ENCODE measurements around the gene ACVRL1. TPM values are rescaled to one million over a fixed set of nuclear protein-coding genes. Genes with fewer than 3 reads are reported as not detected.

ACVRL1 gene
- total and polyA plus RNA-seq, 10 of the 15 experiments (the other 5 are each of a cell fraction or from before 2014, with no cell fraction given): not detected

DNA sequence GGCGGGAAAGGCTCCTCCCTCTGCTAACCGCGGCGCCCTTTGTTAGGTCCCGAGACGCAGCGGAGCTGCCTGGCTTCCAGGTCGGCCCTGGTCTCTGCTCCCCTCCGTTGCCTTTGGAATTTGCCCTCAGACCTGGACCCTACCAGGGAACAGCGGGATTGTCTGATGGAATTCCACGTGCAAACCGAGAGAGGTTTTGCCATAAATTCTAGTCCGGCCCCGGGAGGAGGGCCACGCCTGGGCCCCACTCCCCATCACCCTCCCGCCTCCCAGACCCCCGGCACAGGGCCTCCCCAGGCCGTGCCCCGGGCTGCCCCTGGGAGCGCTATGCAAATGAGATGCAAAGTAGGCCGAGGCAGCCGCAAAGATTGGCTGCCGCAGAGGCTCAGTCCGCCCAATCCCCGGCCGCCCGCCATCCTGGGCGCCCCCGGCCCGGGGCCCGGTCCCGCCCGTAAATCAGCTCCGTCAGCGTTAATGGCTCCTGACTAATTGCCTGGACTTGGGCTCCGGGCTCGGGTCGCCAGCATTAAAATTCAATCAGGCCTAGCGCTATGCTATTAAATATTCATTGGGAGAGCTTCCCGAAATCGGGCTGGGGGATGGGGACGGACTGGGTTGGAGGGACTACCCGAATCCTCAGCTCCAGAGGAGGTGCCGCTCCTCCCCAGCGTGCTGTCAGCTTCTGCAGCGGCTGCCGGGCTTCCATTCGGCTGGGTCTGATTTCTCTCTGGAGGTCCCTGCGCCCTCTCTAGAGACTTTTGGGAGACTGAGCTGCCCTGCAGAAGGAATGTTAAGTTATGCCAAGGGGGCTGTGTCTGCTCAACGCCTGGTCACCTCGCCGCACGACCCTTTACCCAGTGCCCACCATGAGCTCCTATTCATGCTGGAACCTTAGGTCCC, 43.1 kb upstream of the ACVRL1 start:
- TF ChIP-seq, protein P1, sequence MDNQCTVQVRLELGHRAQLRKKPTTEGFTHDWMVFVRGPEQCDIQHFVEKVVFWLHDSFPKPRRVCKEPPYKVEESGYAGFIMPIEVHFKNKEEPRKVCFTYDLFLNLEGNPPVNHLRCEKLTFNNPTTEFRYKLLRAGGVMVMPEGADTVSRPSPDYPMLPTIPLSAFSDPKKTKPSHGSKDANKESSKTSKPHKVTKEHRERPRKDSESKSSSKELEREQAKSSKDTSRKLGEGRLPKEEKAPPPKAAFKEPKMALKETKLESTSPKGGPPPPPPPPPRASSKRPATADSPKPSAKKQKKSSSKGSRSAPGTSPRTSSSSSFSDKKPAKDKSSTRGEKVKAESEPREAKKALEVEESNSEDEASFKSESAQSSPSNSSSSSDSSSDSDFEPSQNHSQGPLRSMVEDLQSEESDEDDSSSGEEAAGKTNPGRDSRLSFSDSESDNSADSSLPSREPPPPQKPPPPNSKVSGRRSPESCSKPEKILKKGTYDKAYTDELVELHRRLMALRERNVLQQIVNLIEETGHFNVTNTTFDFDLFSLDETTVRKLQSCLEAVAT (IDR thresholded peaks at IDR 0.05): no peak
- no peak for TF ChIP-seq HCFC1 (IDR thresholded peaks at IDR 0.05; ENCODE audit: low read length)
- no peak overlapping the region for H3K4me3 ChIP-seq
- no peak overlapping the region for H3K4me2 ChIP-seq (ENCODE audit: control insufficient read depth, insufficient read depth)
- in situ Hi-C loops (cut with MboI): no loop called here
- no peaks in the 10 kb centered on the region for H3K79me2 ChIP-seq (ENCODE audit: control insufficient read depth, insufficient read depth, low read length)
- no peaks in the 10 kb centered on the region for H3K36me3 ChIP-seq (ENCODE audit: control insufficient read depth in 2 of 2, insufficient read depth in 2 of 2, low read length in 1 of 2)
- FAIRE-seq (no peak), ATAC-seq (no peak), DNase-seq (ENCODE audit: low read depth, low spot score) (no peak)
- no TSS peak for BruUV-seq (replicated peaks)
- RAD21 ChIA-PET (ENCODE audit: unreplicated experiment): interaction anchor here (1.1 kb wide), 1 partner anchor 11 kb away, joined by 3 read pairs; no protein-coding TSS in a partner anchor
- no peaks in the 10 kb centered on the region for H4K20me1 ChIP-seq (ENCODE audit: control insufficient read depth, insufficient read depth)
- no peaks in the 10 kb centered on the region for H3K9me3 ChIP-seq (replicated peaks; ENCODE audit: control insufficient read depth, insufficient read depth, low read length)
- 14% methylated on average over 48 of the region's 53 CpGs for WGBS (ENCODE audit: insufficient coverage, insufficient replicate concordance, low lambda C conversion rate, missing lambda C conversion rate)
- H3K9ac ChIP-seq (ENCODE audit: control insufficient read depth, insufficient read depth, low read length): no peak overlapping the region
- intact Hi-C loops (cut with micrococcal nuclease; ENCODE audit: unreplicated experiment): no loop called here
- no peak overlapping the region for H3K27ac ChIP-seq (ENCODE audit: control insufficient read depth, insufficient read depth)
- SMC1A ChIA-PET (ENCODE audit: uncharacterized antibody, unreplicated experiment): no interaction called here
- peaks cover 17 to 18% of the 10 kb centered on the region in 2 experiments for H3K27me3 ChIP-seq (replicated peaks in 1 of 2; ENCODE audit: control insufficient read depth in 2 of 2, insufficient read depth in 2 of 2, low read length in 1 of 2)
- CTCF ChIA-PET: no interaction called here
- POLR2A ChIA-PET: no interaction called here
- no peak overlapping the region for H2AFZ ChIP-seq (ENCODE audit: control insufficient read depth, low read depth, low read length)
- no peaks in the 10 kb centered on the region for H3K4me1 ChIP-seq (ENCODE audit: control insufficient read depth, insufficient read depth, low read length)

DNA sequence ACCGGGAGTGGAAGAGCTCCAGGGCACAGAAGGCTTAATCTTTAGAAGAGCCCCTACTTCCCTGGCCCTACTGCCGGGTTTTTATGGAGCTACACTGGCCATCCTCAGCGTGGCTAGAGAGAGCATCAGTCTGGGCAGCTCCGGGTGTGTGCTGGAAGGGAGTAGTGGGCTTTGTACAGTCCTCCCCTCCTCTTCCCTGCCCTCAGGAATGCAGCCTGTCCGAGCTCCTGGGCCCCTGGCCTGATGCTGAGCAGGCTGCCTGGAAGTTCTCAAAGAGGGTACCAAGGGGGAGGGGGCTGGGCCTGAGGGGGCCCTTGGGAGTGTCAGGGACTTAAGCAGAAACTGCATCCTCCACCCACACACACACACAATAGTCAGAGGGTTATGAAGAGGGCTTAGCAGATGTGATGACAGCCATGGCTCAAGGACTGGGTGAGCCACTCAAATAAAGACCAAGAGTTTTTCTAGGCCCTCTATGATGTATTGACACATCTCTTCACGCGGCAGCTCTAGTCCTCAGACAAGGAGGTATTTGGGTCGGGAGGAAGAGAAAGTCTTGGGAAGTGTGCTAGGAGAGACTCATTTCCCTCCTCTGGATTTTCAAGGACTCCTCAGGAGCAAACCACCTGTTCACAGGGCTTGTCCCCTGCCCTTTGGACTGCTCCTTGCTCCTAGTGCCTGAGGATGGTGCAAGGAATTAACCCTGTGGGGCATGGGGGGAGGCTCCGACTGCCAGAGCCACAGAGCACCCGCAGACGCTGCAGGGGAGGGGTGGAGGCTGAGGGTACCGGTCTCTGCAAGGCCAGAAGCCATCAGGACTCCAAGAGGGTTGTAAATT, 42.3 kb upstream of the ACVRL1 start:
- WGBS (ENCODE audit: insufficient coverage, insufficient replicate concordance, low lambda C conversion rate, missing lambda C conversion rate): 22% methylated on average over 12 of the region's 12 CpGs
- ChIA-PET RAD21 (ENCODE audit: unreplicated experiment) (interaction anchor here (1.1 kb wide), 1 partner anchor 11 kb away, joined by 3 read pairs; no protein-coding TSS in a partner anchor), CTCF (no interaction called here), POLR2A (no interaction called here), SMC1A (ENCODE audit: uncharacterized antibody, unreplicated experiment) (no interaction called here)
- in situ Hi-C loops (cut with MboI): no loop called here
- Histone ChIP-seq H3K9me3 (replicated peaks; ENCODE audit: control insufficient read depth, insufficient read depth, low read length) (no peaks in the 10 kb centered on the region), H2AFZ (ENCODE audit: control insufficient read depth, low read depth, low read length) (no peak overlapping the region), H3K36me3 (ENCODE audit: control insufficient read depth in 2 of 2, insufficient read depth in 2 of 2, low read length in 1 of 2) (no peaks in the 10 kb centered on the region), H3K27me3 (replicated peaks in 1 of 2; ENCODE audit: control insufficient read depth in 2 of 2, insufficient read depth in 2 of 2, low read length in 1 of 2) (peaks cover 19 to 20% of the 10 kb centered on the region in 2 experiments), H3K27ac (ENCODE audit: control insufficient read depth, insufficient read depth) (no peak overlapping the region), H4K20me1 (ENCODE audit: control insufficient read depth, insufficient read depth) (no peaks in the 10 kb centered on the region), H3K9ac (ENCODE audit: control insufficient read depth, insufficient read depth, low read length) (no peak overlapping the region), H3K4me3 (no peak overlapping the region), H3K4me2 (ENCODE audit: control insufficient read depth, insufficient read depth) (no peak overlapping the region), H3K79me2 (ENCODE audit: control insufficient read depth, insufficient read depth, low read length) (no peaks in the 10 kb centered on the region), H3K4me1 (ENCODE audit: control insufficient read depth, insufficient read depth, low read length) (no peaks in the 10 kb centered on the region)
- DNase-seq (ENCODE audit: low read depth, low spot score) (no peak), ATAC-seq (no peak), FAIRE-seq (no peak)
- BruUV-seq (replicated peaks): no TSS peak
- intact Hi-C loops (cut with micrococcal nuclease; ENCODE audit: unreplicated experiment): no loop called here
- TF ChIP-seq EED (IDR thresholded peaks at IDR 0.05; ENCODE audit: low read depth) (no peak), CREM (IDR thresholded peaks at IDR 0.05; ENCODE audit: low read depth) (no peak), NR2F1 (conservative IDR thresholded peaks at IDR 0.05) (no peak), KDM1A (IDR thresholded peaks at IDR 0.05; ENCODE audit: borderline replicate concordance) (no peak), SMAD1 (IDR thresholded peaks at IDR 0.05; ENCODE audit: low read depth, partially characterized antibody) (no peak), CEBPB (IDR thresholded peaks at IDR 0.05; ENCODE audit: borderline replicate concordance in 1 of 2, low read depth in 2 of 2, low read length in 2 of 2) (no peak)
- TF ChIP-seq, protein P2, sequence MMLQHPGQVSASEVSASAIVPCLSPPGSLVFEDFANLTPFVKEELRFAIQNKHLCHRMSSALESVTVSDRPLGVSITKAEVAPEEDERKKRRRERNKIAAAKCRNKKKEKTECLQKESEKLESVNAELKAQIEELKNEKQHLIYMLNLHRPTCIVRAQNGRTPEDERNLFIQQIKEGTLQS (IDR thresholded peaks at IDR 0.05; ENCODE audit: borderline replicate concordance, extremely low read depth, low read depth, low read length): no peak
- TF ChIP-seq, protein P3, sequence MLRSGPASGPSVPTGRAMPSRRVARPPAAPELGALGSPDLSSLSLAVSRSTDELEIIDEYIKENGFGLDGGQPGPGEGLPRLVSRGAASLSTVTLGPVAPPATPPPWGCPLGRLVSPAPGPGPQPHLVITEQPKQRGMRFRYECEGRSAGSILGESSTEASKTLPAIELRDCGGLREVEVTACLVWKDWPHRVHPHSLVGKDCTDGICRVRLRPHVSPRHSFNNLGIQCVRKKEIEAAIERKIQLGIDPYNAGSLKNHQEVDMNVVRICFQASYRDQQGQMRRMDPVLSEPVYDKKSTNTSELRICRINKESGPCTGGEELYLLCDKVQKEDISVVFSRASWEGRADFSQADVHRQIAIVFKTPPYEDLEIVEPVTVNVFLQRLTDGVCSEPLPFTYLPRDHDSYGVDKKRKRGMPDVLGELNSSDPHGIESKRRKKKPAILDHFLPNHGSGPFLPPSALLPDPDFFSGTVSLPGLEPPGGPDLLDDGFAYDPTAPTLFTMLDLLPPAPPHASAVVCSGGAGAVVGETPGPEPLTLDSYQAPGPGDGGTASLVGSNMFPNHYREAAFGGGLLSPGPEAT (IDR thresholded peaks at IDR 0.05; ENCODE audit: low read depth): no peak

Data from GM12878 (cell line).